ENCODE measurements around the gene ZNF688. TPM values are rescaled to one million over a fixed set of nuclear protein-coding genes. Genes with fewer than 3 reads are reported as not detected.
A peak's percentile ranks its signal among the peaks of the same experiment; 100 is the strongest.

ZNF688 gene
- total and polyA plus RNA-seq, 2 of the 13 experiments (the other 11 are each of a cell fraction or from before 2014, with no cell fraction given) = 2.4 to 5.4 TPM

DNA sequence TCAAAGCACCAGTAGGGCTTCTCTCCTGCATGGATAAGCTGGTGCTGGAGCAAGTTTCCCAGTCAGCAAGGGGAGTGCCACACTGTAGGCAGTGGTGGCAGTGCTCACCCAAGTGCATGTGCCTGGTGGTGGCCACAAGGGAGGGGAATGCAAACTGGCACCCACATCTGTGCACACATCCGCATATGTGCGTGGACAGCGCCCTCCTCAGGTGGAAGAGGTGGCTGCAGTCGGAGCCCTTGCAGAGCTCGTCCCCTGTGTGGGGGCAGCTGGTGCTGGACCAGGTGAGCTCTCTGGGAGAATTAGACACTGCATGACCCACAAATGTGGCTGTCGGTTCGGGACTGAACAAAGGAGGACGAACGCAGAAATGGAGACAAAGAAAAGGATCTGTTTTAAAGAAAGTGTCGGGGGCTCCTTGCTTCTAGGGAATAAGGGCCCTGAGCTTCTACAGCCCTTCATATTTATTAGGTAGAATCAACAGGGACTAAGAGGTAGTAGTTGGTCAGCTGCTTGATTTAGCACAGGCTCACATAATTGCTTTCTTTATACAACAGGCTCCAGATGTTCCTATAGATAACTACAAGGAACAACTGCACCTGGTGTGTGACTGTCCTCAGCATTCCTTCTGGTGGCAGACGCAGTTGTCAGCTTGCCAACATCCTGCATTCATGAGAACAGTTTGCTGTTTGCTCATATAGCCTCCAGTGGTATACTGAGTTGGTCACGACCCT, 44.0 kb upstream of the ZNF688 start (continued):
- TF ChIP-seq SOX13 (IDR thresholded peaks at IDR 0.05) (no peak), SOX13 (CRISPR knock-in tag; conservative IDR thresholded peaks at IDR 0.05 in 1 of 2, IDR thresholded peaks at IDR 0.05 in 1 of 2) (0 out of 4 replicates have a peak, but pooled peaks of 1 of the 2 experiments have one; percentile 9), SMC3 (IDR thresholded peaks at IDR 0.05; ENCODE audit: low read length) (peak; percentile 56; the same call in 1 of the 2 replicates), TBX2 (CRISPR knock-in tag; IDR thresholded peaks at IDR 0.05; ENCODE audit: borderline replicate concordance) (peak; percentile 54; the same call in 1 of the 2 replicates), SOX5 (CRISPR knock-in tag; IDR thresholded peaks at IDR 0.05; ENCODE audit: borderline replicate concordance) (no peak), MYC (CRISPR knock-in tag; IDR thresholded peaks at IDR 0.05; ENCODE audit: borderline replicate concordance) (peak; percentile 79; the same call in 1 of the 2 replicates), NRL (CRISPR knock-in tag; IDR thresholded peaks at IDR 0.05; ENCODE audit: borderline replicate concordance) (peak; percentile 81; the same call in 1 of the 2 replicates), ZNF772 (CRISPR knock-in tag; IDR thresholded peaks at IDR 0.05) (peak; percentile 25; the same call in 1 of the 2 replicates), HOXA5 (CRISPR knock-in tag; IDR thresholded peaks at IDR 0.05) (no peak), SP2 (CRISPR knock-in tag; IDR thresholded peaks at IDR 0.05) (peak; percentile 39; the same call in 1 of the 2 replicates), ETV5 (CRISPR knock-in tag; IDR thresholded peaks at IDR 0.05; ENCODE audit: borderline replicate concordance) (peak; percentile 55), PHF8 (CRISPR knock-in tag; IDR thresholded peaks at IDR 0.05) (peak; percentile 35; the same call in 1 of the 2 replicates), HOXA3 (CRISPR knock-in tag; IDR thresholded peaks at IDR 0.05) (peak; percentile 37; the same call in 1 of the 2 replicates), REPIN1 (CRISPR knock-in tag; IDR thresholded peaks at IDR 0.05; ENCODE audit: borderline replicate concordance, low read depth) (peak; percentile 77; the same call in 1 of the 2 replicates), ZNF451 (CRISPR knock-in tag; IDR thresholded peaks at IDR 0.05) (0 out of 2 replicates have a peak, but pooled peaks have one; percentile 62)
- TF ChIP-seq, protein P1, sequence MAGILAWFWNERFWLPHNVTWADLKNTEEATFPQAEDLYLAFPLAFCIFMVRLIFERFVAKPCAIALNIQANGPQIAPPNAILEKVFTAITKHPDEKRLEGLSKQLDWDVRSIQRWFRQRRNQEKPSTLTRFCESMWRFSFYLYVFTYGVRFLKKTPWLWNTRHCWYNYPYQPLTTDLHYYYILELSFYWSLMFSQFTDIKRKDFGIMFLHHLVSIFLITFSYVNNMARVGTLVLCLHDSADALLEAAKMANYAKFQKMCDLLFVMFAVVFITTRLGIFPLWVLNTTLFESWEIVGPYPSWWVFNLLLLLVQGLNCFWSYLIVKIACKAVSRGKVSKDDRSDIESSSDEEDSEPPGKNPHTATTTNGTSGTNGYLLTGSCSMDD (CRISPR knock-in tag; IDR thresholded peaks at IDR 0.05) = no peak
- TF ChIP-seq, protein P2, sequence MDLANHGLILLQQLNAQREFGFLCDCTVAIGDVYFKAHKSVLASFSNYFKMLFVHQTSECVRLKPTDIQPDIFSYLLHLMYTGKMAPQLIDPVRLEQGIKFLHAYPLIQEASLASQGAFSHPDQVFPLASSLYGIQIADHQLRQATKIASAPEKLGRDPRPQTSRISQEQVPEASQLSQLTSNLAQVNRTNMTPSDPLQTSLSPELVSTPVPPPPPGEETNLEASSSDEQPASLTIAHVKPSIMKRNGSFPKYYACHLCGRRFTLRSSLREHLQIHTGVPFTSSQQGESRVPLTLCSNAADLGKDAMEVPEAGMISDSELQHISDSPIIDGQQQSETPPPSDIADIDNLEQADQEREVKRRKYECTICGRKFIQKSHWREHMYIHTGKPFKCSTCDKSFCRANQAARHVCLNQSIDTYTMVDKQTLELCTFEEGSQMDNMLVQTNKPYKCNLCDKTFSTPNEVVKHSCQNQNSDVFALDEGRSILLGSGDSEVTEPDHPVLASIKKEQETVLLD (CRISPR knock-in tag; IDR thresholded peaks at IDR 0.05; ENCODE audit: low read depth) = no peak
- TF ChIP-seq, protein P3, sequence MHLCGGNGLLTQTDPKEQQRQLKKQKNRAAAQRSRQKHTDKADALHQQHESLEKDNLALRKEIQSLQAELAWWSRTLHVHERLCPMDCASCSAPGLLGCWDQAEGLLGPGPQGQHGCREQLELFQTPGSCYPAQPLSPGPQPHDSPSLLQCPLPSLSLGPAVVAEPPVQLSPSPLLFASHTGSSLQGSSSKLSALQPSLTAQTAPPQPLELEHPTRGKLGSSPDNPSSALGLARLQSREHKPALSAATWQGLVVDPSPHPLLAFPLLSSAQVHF (CRISPR knock-in tag; IDR thresholded peaks at IDR 0.05) = 0 out of 2 replicates have a peak, but pooled peaks have one; percentile 52
- TF ChIP-seq, protein P4, sequence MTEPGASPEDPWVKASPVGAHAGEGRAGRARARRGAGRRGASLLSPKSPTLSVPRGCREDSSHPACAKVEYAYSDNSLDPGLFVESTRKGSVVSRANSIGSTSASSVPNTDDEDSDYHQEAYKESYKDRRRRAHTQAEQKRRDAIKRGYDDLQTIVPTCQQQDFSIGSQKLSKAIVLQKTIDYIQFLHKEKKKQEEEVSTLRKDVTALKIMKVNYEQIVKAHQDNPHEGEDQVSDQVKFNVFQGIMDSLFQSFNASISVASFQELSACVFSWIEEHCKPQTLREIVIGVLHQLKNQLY (CRISPR knock-in tag; IDR thresholded peaks at IDR 0.05) = 0 out of 2 replicates have a peak, but pooled peaks have one; percentile 50
- TF ChIP-seq, protein P5, sequence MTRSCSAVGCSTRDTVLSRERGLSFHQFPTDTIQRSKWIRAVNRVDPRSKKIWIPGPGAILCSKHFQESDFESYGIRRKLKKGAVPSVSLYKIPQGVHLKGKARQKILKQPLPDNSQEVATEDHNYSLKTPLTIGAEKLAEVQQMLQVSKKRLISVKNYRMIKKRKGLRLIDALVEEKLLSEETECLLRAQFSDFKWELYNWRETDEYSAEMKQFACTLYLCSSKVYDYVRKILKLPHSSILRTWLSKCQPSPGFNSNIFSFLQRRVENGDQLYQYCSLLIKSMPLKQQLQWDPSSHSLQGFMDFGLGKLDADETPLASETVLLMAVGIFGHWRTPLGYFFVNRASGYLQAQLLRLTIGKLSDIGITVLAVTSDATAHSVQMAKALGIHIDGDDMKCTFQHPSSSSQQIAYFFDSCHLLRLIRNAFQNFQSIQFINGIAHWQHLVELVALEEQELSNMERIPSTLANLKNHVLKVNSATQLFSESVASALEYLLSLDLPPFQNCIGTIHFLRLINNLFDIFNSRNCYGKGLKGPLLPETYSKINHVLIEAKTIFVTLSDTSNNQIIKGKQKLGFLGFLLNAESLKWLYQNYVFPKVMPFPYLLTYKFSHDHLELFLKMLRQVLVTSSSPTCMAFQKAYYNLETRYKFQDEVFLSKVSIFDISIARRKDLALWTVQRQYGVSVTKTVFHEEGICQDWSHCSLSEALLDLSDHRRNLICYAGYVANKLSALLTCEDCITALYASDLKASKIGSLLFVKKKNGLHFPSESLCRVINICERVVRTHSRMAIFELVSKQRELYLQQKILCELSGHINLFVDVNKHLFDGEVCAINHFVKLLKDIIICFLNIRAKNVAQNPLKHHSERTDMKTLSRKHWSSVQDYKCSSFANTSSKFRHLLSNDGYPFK (CRISPR knock-in tag; IDR thresholded peaks at IDR 0.05; ENCODE audit: borderline replicate concordance) = peak; percentile 75

Measured in HepG2 (cell line).